Hepatocyte (in vitro differentiated cells): ENCODE data around the gene EIF4E1B. TPM values are rescaled to one million over a fixed set of nuclear protein-coding genes. Genes with fewer than 3 reads are reported as not detected.

ENCODE experiments used
- DNase-seq: peaks from one replicate; pipeline ENCODE4 v3.0.0-alpha.2; 2016; ENCODE audit warnings: low spot score
- H2AFZ ChIP-seq: fragments of 200-600 bp; sonication (generic); 2 replicates; pipeline ENCODE4 v1.6.0; 2016; ENCODE audit warnings: antibody characterized with exemption, mild to moderate bottlenecking
- H3K27ac ChIP-seq: fragments of 200-600 bp; sonication (generic); 2 replicates; pipeline ENCODE4 v1.5.1; 2016; ENCODE audit warnings: mild to moderate bottlenecking
- H3K27me3 ChIP-seq: fragments of 200-600 bp; sonication (generic); 2 replicates; pipeline ENCODE4 v1.6.1; 2016
- H3K36me3 ChIP-seq: fragments of 200-600 bp; sonication (generic); replicated peaks from 2 replicates; pipeline ENCODE4 v1.5.1; 2016; ENCODE audit warnings: low read depth; ENCODE audit not compliant: insufficient read depth
- H3K4me1 ChIP-seq: fragments of 200-600 bp; sonication (generic); 2 replicates; pipeline ENCODE4 v1.5.1; 2016; ENCODE audit warnings: mild to moderate bottlenecking, moderate library complexity; ENCODE audit not compliant: insufficient read depth
- H3K4me2 ChIP-seq: fragments of 200-600 bp; sonication (generic); 2 replicates; pipeline ENCODE4 v1.6.0; 2016
- H3K4me3 ChIP-seq: fragments of 200-600 bp; sonication (generic); 2 replicates; pipeline ENCODE4 v1.5.1; 2016; ENCODE audit warnings: mild to moderate bottlenecking
- H3K79me2 ChIP-seq: fragments of 200-600 bp; sonication (generic); 2 replicates; pipeline ENCODE4 v1.6.0; 2017; ENCODE audit warnings: mild to moderate bottlenecking
- H3K9me2 ChIP-seq: fragments of 200-600 bp; sonication (generic); replicated peaks from 2 replicates; pipeline ENCODE4 v1.6.0; 2017; ENCODE audit warnings: mild to moderate bottlenecking; ENCODE audit not compliant: insufficient read depth
- H3K9me3 ChIP-seq: fragments of 200-600 bp; sonication (generic); 2 replicates; pipeline ENCODE4 v1.5.1; 2016; ENCODE audit warnings: low read depth, mild to moderate bottlenecking
- H4K20me1 ChIP-seq: fragments of 200-600 bp; sonication (generic); 2 replicates; pipeline ENCODE4 v1.6.0; 2016; ENCODE audit warnings: mild to moderate bottlenecking; ENCODE audit not compliant: insufficient read depth, poor library complexity, severe bottlenecking
- EZH2 ChIP-seq: fragments of 200-600 bp; sonication (generic); IDR thresholded peaks from 2 replicates; pipeline ENCODE4 v1.6.1; 2016; ENCODE audit warnings: antibody characterized with exemption, mild to moderate bottlenecking, borderline replicate concordance
- EZH2phosphoT487 ChIP-seq: fragments of 200-600 bp; sonication (generic); IDR thresholded peaks from one replicate; pipeline ENCODE4 v1.6.1; 2018; ENCODE audit warnings: antibody characterized with exemption, mild to moderate bottlenecking, low read depth, moderate library complexity; ENCODE audit not compliant: unreplicated experiment, severe bottlenecking
- WGBS: methylation state at CpG from one replicate; pipeline ENCODE4 v1.1.6; 2016; ENCODE audit warnings: low lambda C conversion rate; ENCODE audit errors: missing lambda C conversion rate; 5-methylcytosine and 5-hydroxymethylcytosine counted together
- polyA plus RNA-seq: library from polyadenylated mRNA; unstranded; fragments of >200 nt; fragmentation: Nextera tagmentation; extraction: Ambion mirVana; gene quantifications from 2 replicates; pipeline ENCODE4 v1.2.1, GENCODE V29; 2016
- total RNA-seq: library from RNA; depleted of rRNA; stranded (reverse); fragments of >200 nt; gene quantifications from 2 replicates; pipeline ENCODE4 v1.2.3, GENCODE V29; 2014
- TF ChIP-seq, protein P1 (sequence below): fragments of 200-600 bp; sonication (generic); IDR thresholded peaks from 2 replicates; pipeline ENCODE4 v1.5.1; 2016; ENCODE audit warnings: antibody characterized with exemption, mild to moderate bottlenecking; ENCODE audit not compliant: poor library complexity

Gene EIF4E1B
- total and polyA plus RNA-seq, 2 experiments from 2014 or later = not detected

DNA sequence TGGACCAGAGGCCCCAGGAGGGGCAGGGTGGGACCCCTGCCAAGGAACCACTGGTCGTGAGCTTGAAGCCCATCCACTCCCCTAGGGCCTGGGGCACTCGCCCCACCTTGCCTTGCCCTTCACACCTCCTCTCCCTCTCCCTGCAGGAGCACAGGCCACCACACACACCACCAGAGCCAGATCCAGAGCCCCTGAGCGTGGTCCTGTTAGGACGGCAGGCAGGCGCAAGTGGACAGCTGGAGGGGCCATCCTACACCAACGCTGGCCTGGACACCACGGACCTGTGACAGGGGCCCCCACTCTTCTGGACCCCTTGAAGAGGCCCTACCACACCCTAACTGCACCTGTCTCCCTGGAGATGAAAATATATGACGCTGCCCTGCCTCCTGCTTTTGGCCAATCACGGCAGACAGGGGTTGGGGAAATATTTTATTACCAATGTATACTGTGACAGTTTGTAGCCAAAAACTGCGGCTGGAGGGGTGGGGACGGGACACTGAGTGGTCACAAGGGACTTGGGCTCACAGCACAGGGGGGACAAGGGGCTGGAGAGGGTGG is 35.0 kb upstream of the EIF4E1B start:
- H3K4me3 ChIP-seq = no peak overlapping the region
- no peaks in the 10 kb centered on the region for H4K20me1 ChIP-seq
- no peak for DNase-seq
- H3K4me2 ChIP-seq = no peak overlapping the region
- no peaks in the 10 kb centered on the region for H3K36me3 ChIP-seq
- no peak overlapping the region for H2AFZ ChIP-seq
- H3K79me2 ChIP-seq = no peaks in the 10 kb centered on the region
- H3K9me2 ChIP-seq = no peaks in the 10 kb centered on the region
- no peaks in the 10 kb centered on the region for H3K9me3 ChIP-seq
- H3K27ac ChIP-seq = no peak overlapping the region
- no peaks in the 10 kb centered on the region for H3K27me3 ChIP-seq
- no peaks in the 10 kb centered on the region for H3K4me1 ChIP-seq
- WGBS = 88% methylated on average over 11 of the region's 11 CpGs
- TF ChIP-seq EZH2phosphoT487 (no peak), EZH2 (no peak)
- TF ChIP-seq, protein P1, sequence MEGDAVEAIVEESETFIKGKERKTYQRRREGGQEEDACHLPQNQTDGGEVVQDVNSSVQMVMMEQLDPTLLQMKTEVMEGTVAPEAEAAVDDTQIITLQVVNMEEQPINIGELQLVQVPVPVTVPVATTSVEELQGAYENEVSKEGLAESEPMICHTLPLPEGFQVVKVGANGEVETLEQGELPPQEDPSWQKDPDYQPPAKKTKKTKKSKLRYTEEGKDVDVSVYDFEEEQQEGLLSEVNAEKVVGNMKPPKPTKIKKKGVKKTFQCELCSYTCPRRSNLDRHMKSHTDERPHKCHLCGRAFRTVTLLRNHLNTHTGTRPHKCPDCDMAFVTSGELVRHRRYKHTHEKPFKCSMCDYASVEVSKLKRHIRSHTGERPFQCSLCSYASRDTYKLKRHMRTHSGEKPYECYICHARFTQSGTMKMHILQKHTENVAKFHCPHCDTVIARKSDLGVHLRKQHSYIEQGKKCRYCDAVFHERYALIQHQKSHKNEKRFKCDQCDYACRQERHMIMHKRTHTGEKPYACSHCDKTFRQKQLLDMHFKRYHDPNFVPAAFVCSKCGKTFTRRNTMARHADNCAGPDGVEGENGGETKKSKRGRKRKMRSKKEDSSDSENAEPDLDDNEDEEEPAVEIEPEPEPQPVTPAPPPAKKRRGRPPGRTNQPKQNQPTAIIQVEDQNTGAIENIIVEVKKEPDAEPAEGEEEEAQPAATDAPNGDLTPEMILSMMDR = no peak

DNA sequence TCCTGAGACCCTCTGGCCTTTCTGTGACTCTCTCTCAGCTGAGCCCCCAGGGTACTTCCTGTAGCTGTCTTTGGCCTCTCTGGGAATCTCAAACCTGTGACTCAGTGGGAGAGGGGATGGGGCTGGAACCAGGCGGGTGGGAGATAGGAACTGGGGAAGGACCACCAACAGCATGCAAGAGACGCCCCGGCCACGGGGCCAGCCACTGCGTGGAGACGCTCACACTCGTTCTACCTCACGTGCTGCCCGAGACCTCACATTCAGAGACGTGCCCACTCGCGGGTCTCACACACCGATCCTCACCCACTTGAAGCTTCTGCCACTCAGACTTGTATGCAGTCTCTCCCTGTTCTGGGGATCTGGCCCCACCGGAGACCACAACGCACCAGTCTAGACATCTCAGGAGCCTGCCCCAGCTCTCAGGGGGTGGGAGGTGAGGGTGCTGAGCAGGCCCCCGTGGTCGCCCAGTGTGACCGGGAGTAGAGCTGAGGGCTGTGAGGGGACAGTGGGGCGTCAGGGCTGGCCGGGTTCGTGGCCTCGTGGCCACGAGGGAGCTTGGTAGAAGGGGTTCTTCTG is 34.3 kb upstream of the EIF4E1B start:
- DNase-seq = no peak
- Histone ChIP-seq H3K27ac (no peak overlapping the region), H3K27me3 (no peaks in the 10 kb centered on the region), H3K4me1 (no peaks in the 10 kb centered on the region), H3K79me2 (no peaks in the 10 kb centered on the region), H3K4me3 (no peak overlapping the region), H4K20me1 (no peaks in the 10 kb centered on the region), H3K4me2 (peak overlapping the region; percentile 88), H2AFZ (no peak overlapping the region), H3K9me3 (no peaks in the 10 kb centered on the region), H3K9me2 (no peaks in the 10 kb centered on the region), H3K36me3 (no peaks in the 10 kb centered on the region)
- TF ChIP-seq EZH2 (no peak), EZH2phosphoT487 (no peak)
- TF ChIP-seq, protein P1 = no peak
- 94% methylated on average over 15 of the region's 23 CpGs for WGBS

DNA sequence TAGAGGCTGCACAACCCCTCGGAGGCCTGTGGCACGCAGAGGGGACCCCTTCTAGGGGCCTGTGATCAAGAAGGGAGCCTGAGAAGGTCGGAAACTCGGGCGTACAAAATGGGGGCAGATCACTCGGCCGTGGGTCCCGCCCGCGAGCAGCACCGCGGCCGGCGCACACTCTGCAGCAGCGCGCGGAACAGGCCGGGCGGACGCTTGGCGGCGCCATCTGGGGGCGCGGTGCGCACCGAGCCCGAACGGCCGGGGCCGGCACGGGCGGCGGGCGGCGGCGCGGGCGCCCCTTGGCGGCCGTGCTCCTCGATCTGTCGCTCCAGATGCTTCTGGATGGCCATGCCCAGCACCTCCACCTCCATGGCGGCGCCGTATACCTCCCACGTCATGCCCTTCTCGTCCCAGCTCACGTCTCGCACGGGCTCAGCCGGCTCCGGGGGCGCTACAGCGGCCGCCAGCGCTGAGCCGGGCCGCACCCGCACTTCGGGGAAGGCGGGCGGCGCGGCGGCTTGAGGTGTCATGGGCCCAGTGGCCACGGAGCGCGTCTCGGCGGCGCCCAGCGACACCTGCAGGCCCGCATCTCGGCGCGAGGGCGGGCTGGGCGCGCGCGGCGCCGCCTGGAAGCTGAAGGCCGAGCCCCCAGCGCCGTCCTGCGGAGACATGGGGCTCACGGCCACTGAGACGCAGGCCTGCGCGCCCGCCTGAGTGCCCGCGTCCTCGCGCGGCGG is 33.6 kb upstream of the EIF4E1B start:
- no peaks in the 10 kb centered on the region for H3K9me3 ChIP-seq
- no peaks in the 10 kb centered on the region for H3K9me2 ChIP-seq
- peak; percentile 79 for DNase-seq
- H2AFZ ChIP-seq = peak overlapping the region; percentile 63
- no peaks in the 10 kb centered on the region for H3K36me3 ChIP-seq
- H4K20me1 ChIP-seq = no peaks in the 10 kb centered on the region
- WGBS = 22% methylated on average over 84 of the region's 98 CpGs
- no peak overlapping the region for H3K4me3 ChIP-seq
- peak overlapping the region; percentile 88 for H3K4me2 ChIP-seq
- H3K27ac ChIP-seq = no peak overlapping the region
- TF ChIP-seq, protein P1 = peak; percentile 22
- TF ChIP-seq EZH2 = no peak
- no peaks in the 10 kb centered on the region for H3K79me2 ChIP-seq
- H3K4me1 ChIP-seq = no peaks in the 10 kb centered on the region
- H3K27me3 ChIP-seq = no peaks in the 10 kb centered on the region
